IMR-90 (cell line): Measurements from ENCODE around the gene LRRC36. TPM values are rescaled to one million over a fixed set of nuclear protein-coding genes. Genes with fewer than 3 reads are reported as not detected.

Source experiments
- ATAC-seq: fragments of 200-7000 bp; cut with Tn5 transposase; 2 replicates; pipeline ENCODE4 v1.9.1; 2020; ENCODE audit warnings: low read depth, mild to moderate bottlenecking, moderate library complexity
- BruUV-seq: library from RNA; stranded (reverse); fragments of 400-500 nt; replicated peaks from 2 replicates; lab custom pipeline; 2021; lab: Mats Ljungman, UMichigan
- CTCF ChIA-PET: fragments of 300-600 bp; formaldehyde crosslinking; extraction: SDS; loops from one replicate; lab custom pipeline; 2021; ENCODE audit warnings: antibody characterized with exemption; lab: Yijun Ruan, JAX
- POLR2A ChIA-PET: fragments of 300-600 bp; sonication (Branson Sonifier 250); formaldehyde crosslinking; loops from one replicate; lab custom pipeline; 2022; ENCODE audit warnings: antibody characterized with exemption; ENCODE audit not compliant: unreplicated experiment; lab: Charles Lee
- DNase-seq: peaks from one replicate; pipeline ENCODE4 v3.0.0; 2013
- H2AFZ ChIP-seq: replicated peaks from 2 replicates; pipeline ENCODE3; 2013; ENCODE audit warnings: low read length, mild to moderate bottlenecking; ENCODE audit not compliant: poor library complexity
- H2AK5ac ChIP-seq: 2 replicates; pipeline ENCODE4 v1.6.1; 2013; ENCODE audit warnings: low read depth, low read length, inconsistent platforms
- H2AK9ac ChIP-seq: replicated peaks from 2 replicates; pipeline ENCODE3; 2013; ENCODE audit warnings: mild to moderate bottlenecking, low read depth, low read length, moderate library complexity; ENCODE audit not compliant: poor library complexity
- H2BK120ac ChIP-seq: 2 replicates; pipeline ENCODE4 v1.6.1; 2013; ENCODE audit warnings: low read depth, low read length, inconsistent platforms
- H2BK15ac ChIP-seq: 3 replicates; pipeline ENCODE4 v1.6.1; 2013; ENCODE audit warnings: low read depth, low read length, inconsistent platforms
- H2BK20ac ChIP-seq: 2 replicates; pipeline ENCODE4 v1.6.1; 2013; ENCODE audit warnings: low read depth, mild to moderate bottlenecking, inconsistent platforms, low read length, moderate library complexity
- H2BK5ac ChIP-seq: 2 replicates; pipeline ENCODE4 v1.6.1; 2013; ENCODE audit warnings: mild to moderate bottlenecking, low read depth, low read length, inconsistent platforms; ENCODE audit not compliant: poor library complexity, severe bottlenecking
- H3K14ac ChIP-seq: replicated peaks from 2 replicates; pipeline ENCODE4 v1.6.1; 2013; ENCODE audit warnings: low read depth, low read length, inconsistent platforms
- H3K18ac ChIP-seq: 2 replicates; pipeline ENCODE4 v1.6.1; 2013; ENCODE audit warnings: low read depth, low read length, control low read depth
- H3K23ac ChIP-seq: 2 replicates; pipeline ENCODE4 v1.6.1; 2013; ENCODE audit warnings: low read depth, low read length, inconsistent platforms
- H3K27ac ChIP-seq: 2 replicates; pipeline ENCODE4 v1.5.1; 2013; ENCODE audit warnings: mild to moderate bottlenecking, control low read depth, low read length; ENCODE audit not compliant: insufficient read depth
- H3K27me3 ChIP-seq: 2 replicates; pipeline ENCODE4 v1.6.1; 2013; ENCODE audit warnings: low read length; ENCODE audit not compliant: control insufficient read depth, insufficient read depth
- H3K36me3 ChIP-seq: 2 replicates; pipeline ENCODE4 v1.6.1; 2013; ENCODE audit warnings: low read length, mixed read lengths; ENCODE audit not compliant: control insufficient read depth, insufficient read depth
- H3K4ac ChIP-seq: 2 replicates; pipeline ENCODE4 v1.6.1; 2013; ENCODE audit warnings: low read depth, low read length, inconsistent platforms
- H3K4me1 ChIP-seq: 2 replicates; pipeline ENCODE4 v1.6.1; 2013; ENCODE audit warnings: low read length, mixed read lengths; ENCODE audit not compliant: control insufficient read depth, insufficient read depth
- H3K4me2 ChIP-seq: 2 replicates; pipeline ENCODE4 v1.6.1; 2013; ENCODE audit warnings: low read depth, mild to moderate bottlenecking, control low read depth, low read length, moderate library complexity
- H3K4me3 ChIP-seq: 2 replicates; pipeline ENCODE4 v1.5.1; 2013; ENCODE audit warnings: low read depth, mild to moderate bottlenecking, control low read depth, low read length, moderate library complexity; ENCODE audit not compliant: insufficient read depth
- H3K56ac ChIP-seq: 2 replicates; pipeline ENCODE4 v1.6.1; 2013; ENCODE audit warnings: low read length, inconsistent platforms; ENCODE audit not compliant: insufficient read depth; ENCODE audit errors: extremely low read depth
- H3K79me1 ChIP-seq, 2 experiments: 2 replicates each; pipeline ENCODE4 v1.6.1; 2013; ENCODE audit warnings: low read length in 2 of 2, inconsistent platforms in 1 of 2, low read depth in 1 of 2
- H3K9ac ChIP-seq: 2 replicates; pipeline ENCODE4 v1.6.1; 2013; ENCODE audit warnings: low read depth, low read length, control low read depth
- H3K9me1 ChIP-seq: 2 replicates; pipeline ENCODE4 v1.6.1; 2013; ENCODE audit warnings: low read length, inconsistent platforms; ENCODE audit not compliant: insufficient read depth
- H3K9me3 ChIP-seq: 2 replicates; pipeline ENCODE4 v1.6.1; 2013; ENCODE audit warnings: low read length; ENCODE audit not compliant: control insufficient read depth, insufficient read depth
- H4K20me1 ChIP-seq: 2 replicates; pipeline ENCODE4 v1.6.1; 2013; ENCODE audit warnings: low read length, inconsistent platforms; ENCODE audit not compliant: insufficient read depth
- H4K5ac ChIP-seq: 2 replicates; pipeline ENCODE4 v1.6.1; 2013; ENCODE audit warnings: mild to moderate bottlenecking, low read depth, low read length, control low read depth
- H4K8ac ChIP-seq, 2 experiments: 2 replicates each; pipeline ENCODE4 v1.6.1; 2013; ENCODE audit warnings: low read depth in 2 of 2, low read length in 2 of 2, control low read depth in 1 of 2, inconsistent platforms in 1 of 2
- H4K91ac ChIP-seq: 2 replicates; pipeline ENCODE4 v1.6.1; 2013; ENCODE audit warnings: low read depth, low read length, inconsistent platforms; ENCODE audit not compliant: insufficient read depth
- CEBPB ChIP-seq: IDR thresholded peaks from 2 replicates; pipeline ENCODE4 v1.6.1; 2012; ENCODE audit warnings: low read depth, low read length, improper control_type of control experiment
- CHD1 ChIP-seq: IDR thresholded peaks from 2 replicates; pipeline ENCODE4 v1.6.1; 2012; ENCODE audit warnings: low read depth, low read length, improper control_type of control experiment
- CTCF ChIP-seq: conservative IDR thresholded peaks from 2 replicates; pipeline ENCODE4 v1.5.1; 2012; ENCODE audit warnings: mild to moderate bottlenecking, low read depth, low read length, improper control_type of control experiment
- ELK1 ChIP-seq: fragments of 150-350 bp; IDR thresholded peaks from 2 replicates; pipeline ENCODE4 v1.6.1; 2016; ENCODE audit warnings: low read depth, mild to moderate bottlenecking, low read length, moderate library complexity, borderline replicate concordance
- FOS ChIP-seq: fragments of 150-350 bp; IDR thresholded peaks from 2 replicates; pipeline ENCODE4 v1.6.1; 2016; ENCODE audit warnings: low read depth, low read length
- MAZ ChIP-seq: IDR thresholded peaks from 2 replicates; pipeline ENCODE4 v1.6.1; 2012; ENCODE audit warnings: low read depth, mild to moderate bottlenecking, low read length, improper control_type of control experiment, moderate library complexity, borderline replicate concordance
- MXI1 ChIP-seq: IDR thresholded peaks from 2 replicates; pipeline ENCODE4 v1.6.1; 2012; ENCODE audit warnings: low read depth, mild to moderate bottlenecking, low read length, moderate library complexity, borderline replicate concordance
- NFE2L2 ChIP-seq: fragments of 150-350 bp; IDR thresholded peaks from 2 replicates; pipeline ENCODE4 v1.6.1; 2016; ENCODE audit warnings: low read depth, mild to moderate bottlenecking, low read length
- POLR2A ChIP-seq: IDR thresholded peaks from 2 replicates; pipeline ENCODE4 v1.6.1; 2012; ENCODE audit warnings: mild to moderate bottlenecking, low read depth, low read length
- RFX5 ChIP-seq: IDR thresholded peaks from 2 replicates; pipeline ENCODE4 v1.8.0; 2012; ENCODE audit warnings: low read depth, mild to moderate bottlenecking, low read length, moderate library complexity
- SMC3 ChIP-seq: fragments of 150-350 bp; IDR thresholded peaks from 2 replicates; pipeline ENCODE4 v1.6.1; 2016; ENCODE audit warnings: low read depth, mild to moderate bottlenecking, antibody characterized with exemption, low read length, moderate library complexity
- USF2 ChIP-seq: fragments of 150-350 bp; IDR thresholded peaks from 2 replicates; pipeline ENCODE4 v1.6.1; 2017; ENCODE audit warnings: mild to moderate bottlenecking, antibody characterized with exemption, low read length, low read depth
- WGBS, 2 experiments: methylation state at CpG; one replicate each; pipeline versions ENCODE4 v1.1.5 to v1.1.7; 2013; ENCODE audit warnings: missing lambda C conversion rate in 2 of 2; ENCODE audit not compliant: insufficient read length in 1 of 2; ENCODE audit errors: extremely low coverage in 2 of 2; 5-methylcytosine and 5-hydroxymethylcytosine counted together
- dilution Hi-C: fragments of 300-500 bp; cut with HindIII; formaldehyde crosslinking; loops from one replicate; pipeline ENCODE4 v1.14.3; 2018; ENCODE audit warnings: low sequenced_read_pairs; ENCODE audit not compliant: unreplicated experiment
- in situ Hi-C: fragments of 300-500 bp; cut with MboI; formaldehyde crosslinking; loops from 3 replicates; pipeline ENCODE4 v1.14.3; 2019; ENCODE audit warnings: low sequenced_read_pairs, inconsistent platforms, mixed read lengths
- intact Hi-C: fragments of 100-400 bp; cut with micrococcal nuclease; formaldehyde crosslinking; loops from 2 replicates; pipeline ENCODE4 v1.10.0; 2022
- polyA plus RNA-seq, 3 experiments: library from polyadenylated mRNA; depleted of rRNA; stranded (reverse); fragments of >200 nt; gene quantifications; 2 replicates each; pipeline ENCODE4 v1.2.3, GENCODE V29; 2012; ENCODE audit warnings: low replicate concordance in 1 of 3
- total RNA-seq: library from RNA; depleted of rRNA; stranded (reverse); fragments of >200 nt; gene quantifications from 2 replicates; pipeline ENCODE4 v1.2.3, GENCODE V29; 2012

The LRRC36 gene
- total and polyA plus RNA-seq, 2 of the 4 experiments (the other 2 are of a cell fraction), result 0.18 to 0.29 TPM

GRCh38 chr16:67409631-67410030 lies 83.0 kb downstream of the LRRC36 start:
- ATAC-seq, result no peak
- Histone ChIP-seq H2BK20ac (no peak overlapping the region), H4K8ac (no peak overlapping the region), H3K4me1 (peaks cover 17% of the 10 kb centered on the region), H4K5ac (no peak overlapping the region), H2AK5ac (no peak overlapping the region), H2BK5ac (no peak overlapping the region), H3K36me3 (no peaks in the 10 kb centered on the region), H3K18ac (no peak overlapping the region), H3K4me2 (no peak overlapping the region), H3K4ac (no peak overlapping the region), H3K14ac (no peak overlapping the region), H3K9me3 (no peaks in the 10 kb centered on the region), H3K9ac (no peak overlapping the region), H2AFZ (no peak overlapping the region), H3K9me1 (peaks cover 12% of the 10 kb centered on the region), H4K91ac (no peak overlapping the region), H4K20me1 (no peaks in the 10 kb centered on the region), H3K4me3 (no peak overlapping the region), H3K27ac (no peak overlapping the region), H3K56ac (no peak overlapping the region), H3K23ac (no peak overlapping the region), H2AK9ac (no peak overlapping the region), H2BK120ac (no peak overlapping the region), H3K27me3 (no peaks in the 10 kb centered on the region), H3K79me1 (peaks cover 0 to 18% of the 10 kb centered on the region in 2 experiments; a peak in 2 of 4 replicates), H2BK15ac (no peak overlapping the region)
- ChIA-PET CTCF (no interaction called here), POLR2A (no interaction called here)
- BruUV-seq, result no TSS peak
- no peak for TF ChIP-seq ELK1
- TF ChIP-seq POLR2A, result no peak
- no peak for TF ChIP-seq CTCF
- no peak for TF ChIP-seq SMC3
- TF ChIP-seq USF2, result no peak
- no peak for TF ChIP-seq NFE2L2
- no peak for TF ChIP-seq MXI1
- no peak for TF ChIP-seq RFX5
- TF ChIP-seq MAZ, result no peak
- TF ChIP-seq FOS, result no peak
- TF ChIP-seq CHD1, result no peak
- no peak for TF ChIP-seq CEBPB
- dilution Hi-C loops (no loop called here), in situ Hi-C loops (no loop called here), intact Hi-C loops (no loop called here)
- WGBS, 2 experiments, result no CpG with 5 or more reads among the region's 9 CpGs
- no peak for DNase-seq
